HK-2 (cell line): ENCODE data around the gene ADORA3.

Experiments used
- DNase-seq: peaks from one replicate; pipeline ENCODE4 v3.0.0-alpha.2; 2018; ENCODE audit not compliant: unreplicated experiment

ADORA3 gene

DNA sequence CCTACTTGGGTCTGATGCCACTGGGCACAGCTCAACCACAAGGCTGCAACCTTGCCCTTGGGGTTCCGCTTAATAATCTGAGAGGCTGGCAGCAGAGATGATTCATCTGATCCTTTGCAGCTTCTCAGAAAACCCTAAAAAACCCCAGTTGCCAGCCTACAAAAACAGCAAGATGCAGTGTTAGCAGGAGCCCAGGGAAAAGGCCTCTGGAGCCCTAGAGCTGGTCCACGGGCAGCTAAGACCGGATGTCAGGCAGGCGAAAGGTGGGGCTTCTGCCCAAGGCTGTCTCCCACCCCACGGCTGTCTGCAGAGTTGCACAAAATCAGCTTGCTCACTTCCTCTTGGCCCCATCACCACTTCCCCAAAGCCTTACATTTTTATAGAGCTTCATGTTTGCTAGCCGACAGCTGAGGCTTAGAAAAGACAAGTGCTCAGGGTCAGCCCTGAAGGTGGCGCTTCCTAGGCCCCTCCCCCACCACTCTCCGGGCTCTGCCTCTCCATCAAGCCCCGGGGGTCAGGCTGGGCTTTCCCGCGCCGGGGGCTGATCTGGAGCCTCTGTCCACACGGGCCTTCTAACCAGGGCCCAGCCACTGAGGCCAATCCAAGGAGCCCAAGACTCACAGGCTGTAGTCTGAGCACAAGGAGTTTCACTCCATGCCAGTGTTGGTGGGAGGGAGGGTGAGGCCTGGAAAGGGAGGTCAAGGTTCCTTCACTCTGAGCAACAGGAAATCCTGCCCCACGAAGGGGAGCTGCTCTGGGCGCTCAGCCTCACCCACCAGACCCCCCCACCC, 4.2 kb upstream of the ADORA3 start:
- peak; percentile 74 for DNase-seq

DNA sequence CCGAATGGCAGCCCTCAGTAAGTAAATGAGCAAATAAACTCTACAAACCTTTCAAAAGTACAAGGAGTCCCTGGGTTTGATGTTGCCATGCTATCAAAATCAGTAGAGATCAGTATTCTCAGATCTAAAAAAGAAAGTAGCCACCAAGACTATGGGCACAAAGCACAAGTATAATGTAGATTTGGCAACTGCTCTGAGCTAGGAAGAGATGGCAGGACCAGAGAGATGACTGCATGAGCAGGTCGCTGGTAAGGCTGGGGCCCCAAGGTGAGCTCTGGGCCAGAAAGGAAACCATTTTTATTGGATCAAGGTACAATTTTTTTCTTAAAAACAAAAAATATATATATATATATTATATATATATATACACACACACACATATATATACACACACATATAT, 3.1 kb upstream of the ADORA3 start:
- no peak for DNase-seq

DNA sequence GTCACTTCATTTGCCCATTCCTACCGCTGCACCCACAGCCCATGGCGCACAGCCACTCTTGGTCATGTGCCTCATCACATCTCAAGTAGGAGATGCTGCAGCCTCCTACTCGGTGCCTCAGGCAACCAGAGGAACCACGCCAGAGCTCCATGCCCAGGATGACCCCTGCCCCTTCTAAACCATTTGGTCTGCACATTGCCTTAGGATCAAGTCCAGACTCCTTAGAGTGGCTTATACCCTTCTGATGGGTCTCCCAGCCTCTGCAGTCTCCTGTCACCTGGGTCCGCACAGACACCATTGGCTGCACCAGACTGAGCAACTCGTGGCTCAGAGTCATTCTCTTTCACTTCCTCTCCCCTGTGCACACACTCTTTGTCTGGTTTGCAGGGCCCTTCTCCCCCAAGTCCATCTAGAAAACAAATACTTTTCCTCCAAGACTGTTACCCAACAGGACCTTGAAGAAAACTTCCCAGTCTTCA, 2.2 kb upstream of the ADORA3 start:
- DNase-seq: no peak

DNA sequence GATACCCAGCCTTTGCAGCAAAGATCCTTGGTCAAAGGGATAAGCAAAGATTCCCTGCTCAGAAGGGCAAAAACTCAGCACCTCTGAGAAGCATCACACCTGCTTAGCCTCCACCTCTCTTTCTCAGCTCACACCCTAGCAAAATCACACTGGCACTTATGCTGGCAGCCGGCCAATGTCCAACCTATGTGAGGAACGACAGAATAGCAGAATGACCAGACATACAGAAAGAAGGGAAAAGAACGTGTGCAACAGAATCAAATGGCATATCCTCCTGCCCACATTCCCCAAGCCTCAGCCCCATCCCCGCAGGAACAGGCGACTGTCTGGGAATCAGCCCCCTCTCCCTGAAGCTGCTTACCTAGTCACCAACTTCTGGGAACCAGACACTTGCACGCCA, 664 bp upstream of the ADORA3 start:
- no peak for DNase-seq

DNA sequence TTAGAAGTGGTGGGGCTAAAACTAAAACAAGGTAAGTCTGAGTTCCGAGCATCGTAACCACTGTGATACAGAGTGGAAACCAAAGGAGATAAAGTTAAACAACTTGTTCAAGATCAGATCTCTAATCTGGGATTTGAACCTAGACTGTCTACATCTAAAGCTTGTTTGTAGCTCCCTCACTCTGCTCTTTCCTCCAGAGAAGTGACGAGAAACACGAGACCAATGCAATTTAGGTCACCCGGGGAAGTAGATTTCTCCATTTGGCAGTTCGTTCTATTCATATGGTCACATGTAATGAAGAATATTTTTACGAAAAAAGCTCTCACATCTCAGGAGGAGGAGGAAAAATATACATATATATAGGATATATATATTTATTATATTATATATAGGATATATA, 1.8 kb downstream of the ADORA3 start:
- DNase-seq: no peak

DNA sequence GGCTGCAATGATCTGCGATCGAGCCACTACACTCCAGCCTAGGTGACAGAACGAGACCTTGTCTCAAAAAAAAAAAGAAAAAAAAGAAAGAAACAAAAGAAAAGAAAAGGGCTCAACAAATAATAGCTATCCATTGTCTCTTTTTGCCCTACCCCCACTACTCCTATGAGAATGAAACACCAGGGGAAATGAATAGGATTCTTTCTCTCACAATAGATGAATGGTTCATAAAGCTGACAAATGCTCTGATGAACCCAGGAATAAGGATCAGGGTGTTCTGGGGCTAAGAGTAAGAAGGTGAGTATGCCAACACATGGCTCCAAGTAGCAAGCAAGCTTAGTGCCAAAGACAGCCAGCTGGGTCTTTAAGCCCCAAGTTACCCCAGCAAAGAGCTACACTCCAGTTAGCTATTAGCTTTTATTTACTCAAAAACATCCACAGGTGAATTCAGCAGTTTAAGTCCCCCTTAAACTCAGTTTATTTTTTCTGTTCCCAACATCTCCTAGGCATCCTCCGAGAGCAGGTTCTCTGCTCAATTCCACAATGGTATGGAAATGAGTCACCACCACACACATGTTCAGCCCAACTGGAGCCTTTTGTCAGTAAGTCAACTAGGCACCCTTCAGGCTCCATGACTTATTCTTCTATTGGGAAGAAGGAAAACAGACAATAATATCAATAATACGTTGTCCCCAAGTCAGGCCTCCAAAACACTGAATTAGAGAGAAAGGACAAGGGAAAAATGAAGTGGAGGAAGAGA, 4.2 kb downstream of the ADORA3 start:
- DNase-seq: no peak

DNA sequence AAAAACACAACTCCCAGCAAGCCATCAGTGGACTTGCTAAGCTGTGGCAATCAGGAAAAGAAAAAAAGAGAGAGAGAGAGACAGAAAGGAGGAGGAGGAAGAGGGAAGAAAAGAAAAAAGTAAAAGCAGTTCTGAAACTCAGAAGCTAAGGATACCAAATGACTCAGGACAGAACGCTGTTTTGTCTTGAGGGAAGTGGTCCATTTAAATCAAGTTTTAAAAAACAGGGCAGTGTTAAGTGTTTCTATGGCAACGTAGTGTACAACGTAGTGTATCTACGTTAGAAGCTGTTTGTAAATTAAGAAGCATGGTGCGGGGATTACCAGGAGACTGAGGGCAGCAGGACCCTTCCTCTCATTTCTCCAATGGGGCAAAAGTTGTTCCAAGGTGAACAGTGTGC, 5.8 kb downstream of the ADORA3 start:
- no peak for DNase-seq

DNA sequence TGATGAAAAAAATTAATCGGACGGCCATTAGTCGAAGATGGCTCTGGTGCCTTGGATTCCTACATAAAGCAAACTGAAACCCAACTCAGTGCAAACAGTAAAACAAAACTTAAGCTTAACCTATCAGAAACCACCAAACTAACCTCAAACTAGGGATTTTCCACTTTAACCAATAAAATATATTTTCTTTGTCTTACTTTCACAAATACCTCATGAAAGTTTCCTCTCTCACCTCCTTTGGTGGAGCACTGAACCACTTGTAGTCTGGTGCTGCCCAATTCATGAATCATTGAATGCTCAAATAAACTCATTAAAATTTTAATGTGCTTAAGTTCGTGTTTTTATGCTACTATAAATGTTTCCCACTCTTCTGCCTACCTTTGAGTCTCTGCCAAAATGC, 7.0 kb downstream of the ADORA3 start:
- no peak for DNase-seq

DNA sequence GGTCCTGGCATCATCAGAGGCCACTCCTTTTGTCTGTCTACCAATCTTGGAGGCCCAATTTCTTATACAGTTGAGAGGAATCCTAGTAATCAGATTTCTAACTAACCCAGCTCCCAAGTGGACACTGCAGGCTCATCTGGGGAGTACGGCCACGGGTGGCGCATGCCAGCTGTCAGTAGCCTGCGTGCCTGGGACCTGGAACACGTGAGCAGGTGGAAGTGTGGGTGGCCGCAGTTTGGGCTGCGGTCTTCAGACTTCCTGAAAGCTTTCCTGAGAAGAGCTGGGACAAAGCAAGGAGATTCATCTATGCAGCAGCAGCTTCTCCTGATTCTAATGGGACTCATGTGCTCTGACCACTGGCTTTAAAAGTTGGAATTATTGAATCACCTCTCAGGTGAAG, 12.4 kb downstream of the ADORA3 start:
- no peak for DNase-seq

DNA sequence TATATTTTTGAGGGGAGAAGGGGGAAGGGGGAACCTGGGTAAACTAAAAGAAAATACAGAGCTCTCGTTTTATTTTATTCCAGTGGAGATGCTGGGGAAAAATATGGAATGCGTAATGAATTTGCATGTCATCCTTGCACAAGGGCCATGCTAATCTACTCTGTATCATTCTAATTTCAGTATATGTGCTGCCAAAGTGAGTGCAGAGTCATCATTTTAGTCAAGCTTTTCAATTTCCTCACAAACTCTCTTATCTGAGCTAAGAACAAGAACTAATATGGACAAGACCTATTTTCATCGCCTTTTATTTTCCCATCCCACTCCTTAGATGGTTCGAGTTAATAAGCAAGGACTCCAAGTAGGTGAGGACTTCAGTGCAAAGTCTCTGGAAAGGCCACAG, 13.2 kb downstream of the ADORA3 start:
- DNase-seq: no peak

DNA sequence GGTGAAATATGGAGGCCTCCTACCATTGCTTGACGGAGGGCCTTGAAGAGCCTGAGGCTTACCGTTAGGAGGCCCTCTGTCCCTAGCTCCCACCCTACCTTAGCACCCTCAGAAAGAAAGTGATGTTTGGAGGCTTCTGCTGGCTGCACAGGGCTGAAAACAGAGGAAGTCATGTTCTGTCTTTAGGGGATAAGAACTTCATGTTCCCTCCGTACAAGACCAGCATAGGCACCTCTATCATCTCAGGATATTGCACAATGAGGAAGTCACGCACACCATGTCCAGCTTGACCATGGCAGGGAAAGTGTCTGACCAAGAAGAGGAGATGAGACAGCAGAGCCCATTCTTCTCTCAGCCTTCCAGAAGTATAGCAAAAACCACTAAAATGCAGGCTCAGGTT, 13.8 kb downstream of the ADORA3 start:
- DNase-seq: no peak

DNA sequence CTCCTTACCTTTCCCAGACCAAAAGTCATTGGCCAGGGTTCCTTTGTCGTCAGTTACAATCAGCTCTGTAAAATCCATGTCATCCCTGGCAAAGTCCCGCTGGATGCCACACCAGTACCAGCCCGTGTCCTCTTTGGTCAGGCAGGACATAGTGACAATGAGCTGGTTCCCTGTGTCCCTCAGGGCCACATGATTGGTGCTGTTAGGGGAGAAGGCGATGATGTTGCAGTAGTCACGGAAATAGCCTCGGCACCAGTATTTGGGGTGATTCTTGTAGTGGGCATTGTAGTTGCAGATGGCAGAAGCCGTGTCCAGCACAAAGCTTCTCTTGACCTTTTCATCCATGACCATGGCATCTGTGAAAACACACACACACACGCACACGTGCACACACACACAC, 14.8 kb downstream of the ADORA3 start:
- no peak for DNase-seq

DNA sequence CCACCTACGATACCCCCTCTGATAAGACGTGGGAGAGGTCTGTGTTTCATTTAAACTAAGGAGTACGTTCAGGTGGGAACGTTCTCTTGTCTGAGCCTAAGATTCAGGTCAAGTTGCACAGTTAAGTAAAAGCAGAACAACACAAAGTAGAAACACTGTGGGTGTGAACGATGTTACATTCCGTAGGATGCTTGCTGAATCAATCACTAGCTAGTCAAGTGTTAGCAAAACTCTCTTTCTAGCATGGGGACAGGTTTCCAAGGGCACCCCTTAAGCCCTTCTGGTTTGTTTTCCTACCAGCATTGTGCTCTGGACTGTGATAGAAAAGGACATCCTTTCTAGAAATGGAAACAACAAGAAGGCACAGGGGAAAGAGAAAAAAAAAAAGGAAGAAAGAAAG, 16.3 kb downstream of the ADORA3 start:
- no peak for DNase-seq

DNA sequence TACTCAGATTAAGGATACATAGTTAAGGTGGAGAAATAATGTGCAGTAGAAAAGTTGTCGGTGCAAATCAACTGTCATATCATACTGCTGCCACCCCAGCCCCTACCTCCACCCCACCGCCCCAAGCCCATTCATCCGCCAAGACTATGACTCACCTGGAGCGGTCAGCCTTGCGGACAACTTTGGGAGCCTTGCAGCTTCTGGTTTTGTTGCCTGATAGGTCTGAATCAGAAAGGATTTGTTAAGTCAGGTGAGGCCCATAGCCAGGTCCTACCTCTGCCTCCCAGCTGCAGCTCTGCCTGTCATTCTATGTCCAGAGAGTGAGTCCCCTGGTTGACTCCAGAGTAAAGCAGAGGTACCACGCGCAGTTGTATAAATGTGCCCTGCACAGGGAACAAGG, 17.0 kb downstream of the ADORA3 start:
- DNase-seq: no peak

DNA sequence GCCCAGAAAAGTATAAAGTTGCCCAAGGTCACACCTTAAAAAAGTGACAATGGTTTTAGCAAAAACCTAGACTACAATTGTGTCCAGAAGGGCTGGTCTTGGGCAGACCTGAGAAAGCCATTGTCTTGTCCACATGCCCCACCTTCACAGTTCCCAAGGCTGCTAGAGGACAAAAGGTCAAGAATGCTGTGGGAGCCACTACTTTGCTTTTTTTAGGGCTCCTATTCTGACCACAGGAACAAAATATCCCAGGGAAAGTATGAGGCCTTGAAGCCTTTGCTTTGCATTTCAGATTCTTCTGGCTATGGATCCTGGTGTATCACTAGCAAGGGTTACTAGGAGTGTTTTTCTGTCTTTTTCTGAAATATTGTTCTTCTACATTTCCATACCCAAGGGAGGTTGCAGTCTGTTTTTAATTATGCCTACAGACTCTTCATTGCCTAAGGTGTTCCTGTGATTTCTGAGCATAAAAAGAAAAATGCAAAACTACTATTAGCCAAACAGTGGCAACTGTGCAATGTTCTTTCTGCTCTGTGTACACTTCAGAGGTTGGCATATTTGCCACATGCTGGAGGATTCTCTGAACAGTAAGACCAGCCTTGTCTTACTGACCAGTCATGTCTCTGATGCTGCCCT, 18.9 kb downstream of the ADORA3 start:
- DNase-seq: no peak

DNA sequence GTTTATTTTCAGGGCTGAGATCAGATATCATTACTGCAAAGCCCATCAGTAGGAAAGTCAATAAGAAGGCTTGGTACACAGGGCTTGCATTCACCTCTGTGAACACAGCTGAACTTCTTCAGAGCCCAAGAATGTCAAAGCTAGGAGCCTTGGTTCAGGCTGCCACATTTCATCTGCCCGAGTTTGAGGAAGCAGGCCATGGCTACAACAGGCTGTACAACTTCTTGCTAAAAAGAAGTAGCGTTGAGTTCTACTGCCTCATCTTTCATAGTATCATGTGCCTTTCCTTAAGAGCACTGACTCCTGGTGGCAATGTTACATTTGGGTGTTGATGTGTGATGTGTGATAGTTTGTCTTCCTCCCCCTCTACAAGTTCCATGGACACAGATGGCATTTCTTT, 19.6 kb downstream of the ADORA3 start:
- DNase-seq: no peak

DNA sequence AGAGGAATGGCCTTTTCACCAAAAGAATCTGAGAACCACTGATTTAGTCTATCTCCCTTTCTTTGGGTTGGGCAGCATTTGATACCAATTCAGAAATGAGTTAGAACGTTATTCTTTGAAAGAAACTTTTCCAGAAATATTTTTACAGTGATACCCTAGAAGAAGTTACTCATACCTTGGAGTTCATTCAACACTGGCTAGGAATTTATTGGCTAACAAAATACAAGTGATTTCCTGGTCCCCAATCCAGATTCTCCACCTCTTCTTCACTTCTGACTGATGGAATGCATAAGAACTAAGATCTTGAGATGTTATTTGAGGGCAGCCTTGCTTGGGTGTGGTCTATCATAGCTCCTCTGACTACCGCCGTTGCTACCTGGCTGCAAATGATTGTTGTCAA, 20.3 kb downstream of the ADORA3 start:
- no peak for DNase-seq

DNA sequence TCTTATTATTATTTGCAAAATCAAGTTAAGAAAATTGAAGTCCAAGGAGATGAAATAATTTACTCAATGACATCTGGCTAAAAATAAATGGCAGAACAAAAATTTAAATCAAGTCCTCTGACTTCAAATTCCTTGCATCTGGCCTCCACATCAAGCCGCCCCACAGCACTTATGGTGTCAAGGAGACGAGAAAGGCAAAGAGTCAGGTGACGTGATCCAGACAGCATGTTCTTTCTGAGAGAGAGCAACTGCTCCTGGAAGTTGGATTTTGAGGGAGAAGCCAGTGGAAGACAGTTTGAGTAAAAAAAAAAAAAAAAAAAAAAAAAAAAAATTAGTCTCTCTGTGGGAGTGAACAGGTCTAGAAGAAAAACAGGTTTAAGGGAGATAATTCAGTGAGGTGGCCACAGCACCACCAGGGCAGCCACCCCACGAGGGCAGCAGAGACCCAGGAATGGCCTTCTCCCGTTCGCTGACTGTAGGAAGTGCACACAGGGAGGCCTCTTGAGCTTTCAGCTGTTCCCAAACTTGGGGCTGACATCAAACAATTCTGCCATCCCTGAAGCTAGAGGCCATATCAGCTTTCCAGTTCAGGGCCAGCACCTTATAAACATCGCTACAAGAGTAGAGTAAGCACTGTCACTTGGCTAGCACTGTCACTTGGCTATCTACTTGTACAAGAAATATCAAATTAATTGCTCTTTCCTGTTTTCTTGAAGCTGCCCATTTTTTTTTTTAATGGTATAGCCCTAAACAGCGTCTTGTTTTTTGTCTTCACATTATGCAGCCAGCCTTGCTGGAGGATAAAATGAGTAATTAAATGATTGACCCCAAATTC, 21.8 kb downstream of the ADORA3 start:
- DNase-seq: peak; percentile 62

DNA sequence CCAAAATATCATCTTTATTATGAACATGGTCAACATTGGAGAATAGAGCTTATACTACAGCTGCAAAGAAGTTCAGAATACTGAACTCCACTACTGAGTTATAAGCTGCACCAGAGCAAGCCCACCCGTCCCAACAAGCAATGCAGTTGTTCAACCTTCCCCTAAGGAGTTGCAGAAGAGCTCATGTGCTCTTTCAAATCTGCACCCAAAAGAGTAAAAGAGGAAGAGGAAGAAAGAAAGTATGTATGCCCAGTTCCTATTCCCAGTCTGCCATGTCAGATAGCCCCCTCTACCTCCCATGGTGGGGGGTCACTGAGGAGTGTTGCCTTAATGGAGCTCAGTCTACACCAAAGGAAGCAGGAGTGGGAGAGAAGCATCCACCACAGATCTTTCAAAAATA, 22.8 kb downstream of the ADORA3 start:
- DNase-seq: no peak

DNA sequence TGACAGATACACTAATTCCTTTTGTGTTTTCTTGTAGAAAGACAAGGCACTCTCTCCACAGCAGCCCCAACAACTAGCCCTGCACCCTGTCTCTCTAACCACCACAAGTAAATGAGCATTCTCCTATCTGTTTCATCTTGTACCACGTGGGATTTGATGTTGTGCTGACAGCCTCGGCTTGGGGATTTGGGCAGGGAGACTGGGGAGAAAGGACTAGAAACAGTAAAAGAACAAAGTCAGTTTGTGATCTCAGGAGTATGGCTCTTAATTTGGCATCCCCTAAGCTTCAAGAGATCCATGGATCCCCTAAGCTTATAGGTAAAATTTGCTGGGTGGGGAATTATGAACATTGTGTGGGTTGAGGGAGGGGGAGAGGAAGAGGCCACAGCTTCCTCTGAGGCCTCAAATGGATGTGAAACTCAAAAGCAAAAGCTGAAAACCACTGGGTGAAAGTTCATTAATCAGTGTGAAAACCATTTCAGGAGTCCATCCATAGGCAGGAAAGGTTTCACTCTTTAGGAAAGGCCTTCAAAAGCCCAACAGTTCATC, 26.6 kb downstream of the ADORA3 start:
- no peak for DNase-seq

DNA sequence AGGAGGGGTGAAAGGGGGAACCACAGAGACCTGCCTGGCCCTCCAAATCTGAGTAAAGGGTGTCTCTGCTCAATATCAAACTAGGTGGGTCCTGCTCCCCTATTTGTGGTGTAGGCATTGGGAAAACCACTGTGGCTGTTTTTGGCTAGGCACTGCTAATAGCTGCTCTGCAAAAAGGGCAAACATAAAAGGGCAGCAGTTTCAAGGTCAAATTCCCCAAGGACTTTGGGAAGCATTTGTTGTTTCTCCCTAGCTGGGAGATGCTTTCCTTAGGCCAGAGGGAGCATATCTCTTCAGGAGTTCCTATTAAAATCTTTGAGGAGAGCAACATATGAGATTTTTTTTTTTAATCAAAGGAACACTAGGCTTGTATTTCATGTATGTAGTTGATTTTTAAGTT, 27.2 kb downstream of the ADORA3 start:
- DNase-seq: no peak

DNA sequence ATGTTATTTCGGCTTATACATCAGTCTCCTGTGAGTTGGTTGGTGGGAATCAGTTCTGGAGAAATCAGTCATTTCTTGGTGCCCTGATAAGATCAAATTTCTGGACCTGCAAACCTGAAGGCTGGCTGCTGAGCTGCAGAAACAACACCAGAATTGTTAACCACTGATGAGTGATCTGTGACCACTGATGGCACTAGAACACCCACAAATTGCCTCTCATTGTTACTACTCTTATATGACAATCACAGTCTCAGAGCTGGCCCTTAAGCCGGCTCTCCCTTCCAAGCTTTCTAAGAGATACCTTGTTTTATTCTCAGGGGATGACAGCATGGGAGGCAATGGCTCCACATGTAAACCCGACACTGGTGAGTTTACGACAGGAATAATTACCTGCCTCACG, 27.7 kb downstream of the ADORA3 start:
- no peak for DNase-seq
